ENCODE measurements around the gene TMEM239.

GRCh38 chr20:2837221-2837960, 21.2 kb downstream of the TMEM239 start:
- TF ChIP-seq POLR2A (IDR thresholded peaks at IDR 0.05; ENCODE audit: low read depth, low read length) (no peak), POLR2AphosphoS5 (IDR thresholded peaks at IDR 0.05; ENCODE audit: low read depth, low read length) (no peak)
